GM19467 (cell line): ENCODE results near the gene ZFP3.
"Not testable (repeated sequence)": the region's sequence is repeated elsewhere in the genome, so short reads cannot be mapped to it uniquely, and the experiment has no call there.

ENCODE experiments used
- ATAC-seq: cut with Tn5 transposase; IDR thresholded peaks from one replicate; pipeline ENCODE4 v1.9.1; 2021; ENCODE audit warnings: mild to moderate bottlenecking, moderate library complexity; ENCODE audit not compliant: unreplicated experiment

Gene ZFP3

GRCh38 chr17:5136580-5137412, 58.5 kb downstream of the ZFP3 start:
- ATAC-seq: not testable (repeated sequence)

- not testable (repeated sequence) for ATAC-seq
Measured at GRCh38 chr17:5137511-5138197, 59.4 kb downstream of the ZFP3 start.

GRCh38 chr17:5138198-5138544, 59.9 kb downstream of the ZFP3 start:
- ATAC-seq: not testable (repeated sequence)

- ATAC-seq: no peak
Measured at GRCh38 chr17:5138616-5139457, 60.6 kb downstream of the ZFP3 start.

- no peak for ATAC-seq
Measured at GRCh38 chr17:5139458-5139732, 61.1 kb downstream of the ZFP3 start.

- ATAC-seq: not testable (repeated sequence)
Measured at GRCh38 chr17:5142877-5143276, 64.6 kb downstream of the ZFP3 start.
